Urinary bladder (tissue), 2 donors: ENCODE measurements around the gene ABCF3. TPM values are rescaled to one million over a fixed set of nuclear protein-coding genes. Genes with fewer than 3 reads are reported as not detected.

Experiments
- polyA plus RNA-seq: library from polyadenylated mRNA; stranded (reverse); fragments of 200-250 nt; gene quantifications from one replicate; pipeline ENCODE4 v1.2.3, GENCODE V29; 2013
- small RNA-seq: library from RNA; depleted of rRNA; stranded (forward); fragments of <200 nt; gene quantifications from one replicate; pipeline ENCODE3, GENCODE V24; 2014
- total RNA-seq: library from RNA; depleted of rRNA; stranded (reverse); fragments of >200 nt; gene quantifications from one replicate; pipeline ENCODE4 v1.2.3, GENCODE V29; 2014
- donor health status: healthy.

The ABCF3 gene
- total and polyA plus RNA-seq, 2 donors: 27.4 to 38.8 TPM

Small RNA genes within 50 kb of the gene (small RNA-seq; reads per million reads assigned to genes)
- 0.09 reads per million for gene MIR1224

Other genes with a start within 250 kb of the ABCF3 start
- gene ABCC5, start 168.3 kb upstream of the ABCF3 start, total RNA-seq: 47.5 TPM
- 22.3 TPM for gene ABCC5, start 168.3 kb upstream of the ABCF3 start, polyA plus RNA-seq
- gene HTR3D, start 154.5 kb upstream of the ABCF3 start, total RNA-seq: not detected
- not detected for gene HTR3D, start 154.5 kb upstream of the ABCF3 start, polyA plus RNA-seq
- not detected for gene HTR3C, start 133.2 kb upstream of the ABCF3 start, total RNA-seq
- gene HTR3C, start 133.2 kb upstream of the ABCF3 start, polyA plus RNA-seq: 0.04 TPM
- not detected for gene HTR3E, start 89.1 kb upstream of the ABCF3 start, total RNA-seq
- gene HTR3E, start 89.1 kb upstream of the ABCF3 start, polyA plus RNA-seq: not detected
- gene EIF2B5, start 50.8 kb upstream of the ABCF3 start, total RNA-seq: 34.2 TPM
- 38.2 TPM for gene EIF2B5, start 50.8 kb upstream of the ABCF3 start, polyA plus RNA-seq
- gene DVL3, start 30.8 kb upstream of the ABCF3 start, total RNA-seq: 25.2 TPM
- gene DVL3, start 30.8 kb upstream of the ABCF3 start, polyA plus RNA-seq: 62.2 TPM
- gene AP2M1, start 11.3 kb upstream of the ABCF3 start, total RNA-seq: 195 TPM
- 466 TPM for gene AP2M1, start 11.3 kb upstream of the ABCF3 start, polyA plus RNA-seq
- 0.05 TPM for gene VWA5B2, start 43.4 kb downstream of the ABCF3 start, total RNA-seq
- gene VWA5B2, start 43.4 kb downstream of the ABCF3 start, polyA plus RNA-seq: 0.33 TPM
- 17.0 TPM for gene ALG3, start 62.8 kb downstream of the ABCF3 start, total RNA-seq
- 49.5 TPM for gene ALG3, start 62.8 kb downstream of the ABCF3 start, polyA plus RNA-seq
- 1.7 TPM for gene EEF1AKMT4, start 63.5 kb downstream of the ABCF3 start, total RNA-seq
- 2.6 TPM for gene EEF1AKMT4, start 63.5 kb downstream of the ABCF3 start, polyA plus RNA-seq
- gene CAMK2N2, start 75.4 kb downstream of the ABCF3 start, total RNA-seq: 0.26 TPM
- 0.29 TPM for gene CAMK2N2, start 75.4 kb downstream of the ABCF3 start, polyA plus RNA-seq
- gene ECE2, start 89.8 kb downstream of the ABCF3 start, total RNA-seq: not detected
- gene ECE2, start 89.8 kb downstream of the ABCF3 start, polyA plus RNA-seq: 0.49 TPM
- 121 TPM for gene PSMD2, start 113.0 kb downstream of the ABCF3 start, total RNA-seq
- 205 TPM for gene PSMD2, start 113.0 kb downstream of the ABCF3 start, polyA plus RNA-seq
- gene EIF4G1, start 128.4 kb downstream of the ABCF3 start, total RNA-seq: 117 TPM
- 224 TPM for gene EIF4G1, start 128.4 kb downstream of the ABCF3 start, polyA plus RNA-seq
- 15.9 TPM for gene FAM131A, start 151.4 kb downstream of the ABCF3 start, total RNA-seq
- 31.0 TPM for gene FAM131A, start 151.4 kb downstream of the ABCF3 start, polyA plus RNA-seq
- gene CLCN2, start 175.4 kb downstream of the ABCF3 start, total RNA-seq: 4.7 TPM
- gene CLCN2, start 175.4 kb downstream of the ABCF3 start, polyA plus RNA-seq: 4.8 TPM
- 45.9 TPM for gene POLR2H, start 175.5 kb downstream of the ABCF3 start, total RNA-seq
- gene POLR2H, start 175.5 kb downstream of the ABCF3 start, polyA plus RNA-seq: 59.7 TPM
- 0.32 TPM for gene THPO, start 192.0 kb downstream of the ABCF3 start, total RNA-seq
- 0.60 TPM for gene THPO, start 192.0 kb downstream of the ABCF3 start, polyA plus RNA-seq
- gene CHRD, start 193.9 kb downstream of the ABCF3 start, total RNA-seq: 9.1 TPM
- gene CHRD, start 193.9 kb downstream of the ABCF3 start, polyA plus RNA-seq: 11.5 TPM